GM23248 (cell line): ENCODE data around the gene STK32A.

ENCODE experiments used
- EZH2 ChIP-seq: fragments of 200-600 bp; sonication (generic); IDR thresholded peaks from 2 replicates; pipeline ENCODE4 v1.6.1; 2018; ENCODE audit warnings: antibody characterized with exemption, mild to moderate bottlenecking; ENCODE audit not compliant: insufficient read depth, poor library complexity, severe bottlenecking
- EZH2phosphoT487 ChIP-seq: fragments of 200-600 bp; sonication (generic); IDR thresholded peaks from 2 replicates; pipeline ENCODE4 v1.6.1; 2018; ENCODE audit warnings: antibody characterized with exemption, moderate library complexity, mild to moderate bottlenecking, low read depth; ENCODE audit not compliant: insufficient read depth

DNA sequence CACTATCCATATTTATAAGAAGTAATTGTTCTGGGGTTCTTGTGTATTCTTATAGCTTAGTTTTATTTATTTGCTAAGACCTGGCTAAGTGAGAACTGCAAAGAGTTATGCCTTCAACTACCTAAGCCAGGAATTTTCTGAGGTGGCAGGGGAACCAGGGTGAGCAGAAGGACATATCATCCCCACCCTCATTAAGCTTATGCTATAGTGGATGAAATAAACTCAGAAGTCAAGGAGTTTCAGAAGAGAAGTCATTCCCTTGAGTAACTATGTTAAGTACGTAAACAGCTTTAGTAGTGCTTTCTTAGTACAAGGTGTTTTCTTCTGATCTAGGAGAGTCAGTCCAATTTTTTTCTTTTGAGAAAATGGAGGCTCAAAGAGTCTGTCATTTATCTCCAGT, 41.7 kb downstream of the STK32A start:
- TF ChIP-seq EZH2 = no peak
- no peak for TF ChIP-seq EZH2phosphoT487
